ENCODE results near the gene RSU1. TPM values are rescaled to one million over a fixed set of nuclear protein-coding genes. Genes with fewer than 3 reads are reported as not detected.

RSU1 gene
- polyA plus RNA-seq, 1 donor (not counting 4 experiments of a cell fraction or from before 2014, with no cell fraction given) = 125 TPM

GRCh38 chr10:16865766-16866165, 48.5 kb upstream of the RSU1 start:
- dilution Hi-C loops (cut with MboI; ENCODE audit: extremely low pct_ligation_motif_present, low sequenced_read_pairs) = no loop called here

GRCh38 chr10:16863766-16864165, 46.5 kb upstream of the RSU1 start:
- Histone ChIP-seq H3K79me2 (ENCODE audit: control insufficient read depth, insufficient read depth, low read length) (no peaks in the 10 kb centered on the region), H4K20me1 (ENCODE audit: control insufficient read depth, extremely low read depth, insufficient read depth, low read length) (no peaks in the 10 kb centered on the region), H3K9me1 (ENCODE audit: control insufficient read depth, extremely low read depth, insufficient read depth, low read length) (no peaks in the 10 kb centered on the region), H3K9ac (ENCODE audit: control insufficient read depth, extremely low read depth, insufficient read depth, low read length) (no peak overlapping the region), H3K9me3 (ENCODE audit: control insufficient read depth, low read depth, low read length) (no peaks in the 10 kb centered on the region), H3K27me3 (ENCODE audit: control insufficient read depth, extremely low read depth, insufficient read depth, low read length) (no peaks in the 10 kb centered on the region), H3K36me3 (ENCODE audit: control insufficient read depth in 2 of 2, extremely low read depth in 1 of 2, insufficient read depth in 2 of 2, low read length in 2 of 2) (no peaks in the 10 kb centered on the region), H3K4me3 (ENCODE audit: control insufficient read depth in 2 of 3, extremely low read depth in 1 of 3, insufficient read depth in 2 of 3, low read depth in 1 of 3, low read length in 3 of 3) (no peak overlapping the region), H3K27ac (ENCODE audit: control insufficient read depth, insufficient read depth, low read length) (no peak overlapping the region), H3K4me1 (ENCODE audit: control insufficient read depth, extremely low read depth, insufficient read depth, low read length) (peaks cover 5% of the 10 kb centered on the region), H3K4me2 (ENCODE audit: control insufficient read depth, extremely low read depth, insufficient read depth, low read depth, low read length) (no peak overlapping the region), H2AFZ (ENCODE audit: control insufficient read depth, low read length) (no peak overlapping the region)
- dilution Hi-C loops (cut with MboI; ENCODE audit: extremely low pct_ligation_motif_present, low sequenced_read_pairs) = no loop called here
- DNase-seq (ENCODE audit: low read depth, low spot score) (no peak), FAIRE-seq (no peak)
- TF ChIP-seq CTCF (optimal IDR thresholded peaks at IDR 0.05 in 1 of 3, IDR thresholded peaks at IDR 0.05 in 1 of 3, conservative IDR thresholded peaks at IDR 0.05 in 1 of 3; ENCODE audit: extremely low read depth in 1 of 3, insufficient read depth in 2 of 3, low read length in 3 of 3) (no peak), EZH2 (IDR thresholded peaks at IDR 0.05; ENCODE audit: low read length) (no peak)

More at GRCh38 chr10:16865766-16866165, 48.5 kb upstream of the RSU1 start:
- TF ChIP-seq EZH2 (IDR thresholded peaks at IDR 0.05; ENCODE audit: low read length) = no peak
- TF ChIP-seq CTCF (optimal IDR thresholded peaks at IDR 0.05 in 1 of 3, IDR thresholded peaks at IDR 0.05 in 1 of 3, conservative IDR thresholded peaks at IDR 0.05 in 1 of 3; ENCODE audit: extremely low read depth in 1 of 3, insufficient read depth in 2 of 3, low read length in 3 of 3) = no peak
- no peaks in the 10 kb centered on the region for H3K36me3 ChIP-seq (ENCODE audit: control insufficient read depth in 2 of 2, extremely low read depth in 1 of 2, insufficient read depth in 2 of 2, low read length in 2 of 2)
- FAIRE-seq = no peak
- H3K79me2 ChIP-seq (ENCODE audit: control insufficient read depth, insufficient read depth, low read length) = no peaks in the 10 kb centered on the region
- peaks cover 5% of the 10 kb centered on the region for H3K4me1 ChIP-seq (ENCODE audit: control insufficient read depth, extremely low read depth, insufficient read depth, low read length)
- no peak overlapping the region for H3K9ac ChIP-seq (ENCODE audit: control insufficient read depth, extremely low read depth, insufficient read depth, low read length)
- DNase-seq (ENCODE audit: low read depth, low spot score) = no peak
- no peak overlapping the region for H3K4me2 ChIP-seq (ENCODE audit: control insufficient read depth, extremely low read depth, insufficient read depth, low read depth, low read length)
- no peaks in the 10 kb centered on the region for H3K27me3 ChIP-seq (ENCODE audit: control insufficient read depth, extremely low read depth, insufficient read depth, low read length)
- no peak overlapping the region for H3K27ac ChIP-seq (ENCODE audit: control insufficient read depth, insufficient read depth, low read length)
- no peaks in the 10 kb centered on the region for H3K9me3 ChIP-seq (ENCODE audit: control insufficient read depth, low read depth, low read length)
- H3K4me3 ChIP-seq (ENCODE audit: control insufficient read depth in 2 of 3, extremely low read depth in 1 of 3, insufficient read depth in 2 of 3, low read depth in 1 of 3, low read length in 3 of 3) = no peak overlapping the region
- H2AFZ ChIP-seq (ENCODE audit: control insufficient read depth, low read length) = no peak overlapping the region
- no peaks in the 10 kb centered on the region for H3K9me1 ChIP-seq (ENCODE audit: control insufficient read depth, extremely low read depth, insufficient read depth, low read length)
- no peaks in the 10 kb centered on the region for H4K20me1 ChIP-seq (ENCODE audit: control insufficient read depth, extremely low read depth, insufficient read depth, low read length)
